ENCODE data around the gene PTPRO. TPM values are rescaled to one million over a fixed set of nuclear protein-coding genes. Genes with fewer than 3 reads are reported as not detected.

The PTPRO gene
- total and polyA plus RNA-seq, 3 donors from 2014 or later = 1.1 to 1.9 (median 1.6) TPM

DNA sequence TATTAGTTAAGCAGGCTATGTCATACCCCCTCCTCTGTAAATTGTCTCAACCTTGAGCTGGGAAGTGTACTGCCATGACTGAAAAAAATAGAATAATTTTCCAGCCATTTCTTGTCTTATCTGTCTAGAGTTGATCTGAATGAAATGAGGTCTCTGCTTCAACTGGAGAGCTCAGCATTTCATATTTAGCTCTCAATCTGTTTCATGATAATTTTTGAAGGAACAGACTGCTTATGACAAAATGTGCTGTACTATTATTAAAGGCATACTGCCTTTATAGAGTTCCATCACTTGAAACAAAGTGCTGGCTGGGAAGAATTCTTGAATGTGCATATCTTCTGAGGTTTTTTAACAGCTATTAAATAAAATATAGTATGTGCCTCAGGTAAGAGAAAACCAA is 19.1 kb downstream of the PTPRO start:
- no peak for TF ChIP-seq POLR2A (IDR thresholded peaks at IDR 0.05)
- H3K36me3 ChIP-seq (ENCODE audit: low read depth, missing control alignments) = no peaks in the 10 kb centered on the region
- DNase-seq = no peak
- no peaks in the 10 kb centered on the region for H3K27me3 ChIP-seq
- H3K9me3 ChIP-seq = no peaks in the 10 kb centered on the region
- no peak overlapping the region for H3K4me3 ChIP-seq
- intact Hi-C loops (cut with DNase I; ENCODE audit: low total_unique reads) = no loop called here
- no peak overlapping the region for H3K27ac ChIP-seq
- no peaks in the 10 kb centered on the region for H3K4me1 ChIP-seq

DNA sequence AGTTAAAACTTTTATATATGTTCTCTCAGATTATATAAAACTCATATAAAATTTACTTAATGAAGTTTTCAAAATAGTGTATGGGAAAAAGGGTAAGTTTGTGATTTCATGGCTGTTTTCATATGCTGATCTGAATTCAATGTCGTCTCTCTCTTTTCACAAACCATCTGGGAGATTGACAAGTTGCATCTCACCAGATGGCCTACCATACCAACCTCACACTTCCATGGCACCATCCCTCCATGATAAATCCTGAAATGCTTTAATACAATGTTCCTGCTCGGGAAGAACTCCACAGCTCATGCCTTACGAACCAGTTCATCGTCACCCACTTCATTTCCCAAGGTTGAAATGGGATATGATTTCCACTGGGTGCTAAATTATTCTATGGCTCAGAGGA is 22.3 kb downstream of the PTPRO start:
- intact Hi-C loops (cut with DNase I; ENCODE audit: low total_unique reads) = no loop called here
- no peaks in the 10 kb centered on the region for H3K27me3 ChIP-seq
- no peaks in the 10 kb centered on the region for H3K4me1 ChIP-seq
- H3K36me3 ChIP-seq (ENCODE audit: low read depth, missing control alignments) = no peaks in the 10 kb centered on the region
- TF ChIP-seq POLR2A (IDR thresholded peaks at IDR 0.05) = no peak
- TF ChIP-seq, protein P1, sequence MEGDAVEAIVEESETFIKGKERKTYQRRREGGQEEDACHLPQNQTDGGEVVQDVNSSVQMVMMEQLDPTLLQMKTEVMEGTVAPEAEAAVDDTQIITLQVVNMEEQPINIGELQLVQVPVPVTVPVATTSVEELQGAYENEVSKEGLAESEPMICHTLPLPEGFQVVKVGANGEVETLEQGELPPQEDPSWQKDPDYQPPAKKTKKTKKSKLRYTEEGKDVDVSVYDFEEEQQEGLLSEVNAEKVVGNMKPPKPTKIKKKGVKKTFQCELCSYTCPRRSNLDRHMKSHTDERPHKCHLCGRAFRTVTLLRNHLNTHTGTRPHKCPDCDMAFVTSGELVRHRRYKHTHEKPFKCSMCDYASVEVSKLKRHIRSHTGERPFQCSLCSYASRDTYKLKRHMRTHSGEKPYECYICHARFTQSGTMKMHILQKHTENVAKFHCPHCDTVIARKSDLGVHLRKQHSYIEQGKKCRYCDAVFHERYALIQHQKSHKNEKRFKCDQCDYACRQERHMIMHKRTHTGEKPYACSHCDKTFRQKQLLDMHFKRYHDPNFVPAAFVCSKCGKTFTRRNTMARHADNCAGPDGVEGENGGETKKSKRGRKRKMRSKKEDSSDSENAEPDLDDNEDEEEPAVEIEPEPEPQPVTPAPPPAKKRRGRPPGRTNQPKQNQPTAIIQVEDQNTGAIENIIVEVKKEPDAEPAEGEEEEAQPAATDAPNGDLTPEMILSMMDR (IDR thresholded peaks at IDR 0.05) = no peak
- no peak for DNase-seq
- no peak overlapping the region for H3K4me3 ChIP-seq
- no peak overlapping the region for H3K27ac ChIP-seq
- WGBS, 2 donors = 92 to 94% methylated on average over 4 of the region's 4 CpGs
- H3K9me3 ChIP-seq = no peaks in the 10 kb centered on the region

- no peaks in the 10 kb centered on the region for H3K27me3 ChIP-seq
- intact Hi-C loops (cut with DNase I; ENCODE audit: low total_unique reads) = no loop called here
- no peak overlapping the region for H3K4me3 ChIP-seq
- no peaks in the 10 kb centered on the region for H3K9me3 ChIP-seq
- WGBS, 2 donors = 68 to 80% methylated on average over 3 of the region's 3 CpGs
- no peak for DNase-seq
- no peaks in the 10 kb centered on the region for H3K36me3 ChIP-seq (ENCODE audit: low read depth, missing control alignments)
- H3K27ac ChIP-seq = no peak overlapping the region
- TF ChIP-seq, protein P1 (IDR thresholded peaks at IDR 0.05) = no peak
- TF ChIP-seq POLR2A (IDR thresholded peaks at IDR 0.05) = no peak
- no peaks in the 10 kb centered on the region for H3K4me1 ChIP-seq
Observed at GRCh38 chr12:15346488-15346887, 24.2 kb downstream of the PTPRO start.

- intact Hi-C loops (cut with DNase I; ENCODE audit: low total_unique reads) = no loop called here
- no peaks in the 10 kb centered on the region for H3K4me1 ChIP-seq
- 22 to 50% methylated on average over 1 of the region's 1 CpG for WGBS, 2 donors
- TF ChIP-seq POLR2A (IDR thresholded peaks at IDR 0.05) = no peak
- TF ChIP-seq, protein P1 (IDR thresholded peaks at IDR 0.05) = no peak
- no peaks in the 10 kb centered on the region for H3K36me3 ChIP-seq (ENCODE audit: low read depth, missing control alignments)
- no peaks in the 10 kb centered on the region for H3K9me3 ChIP-seq
- no peaks in the 10 kb centered on the region for H3K27me3 ChIP-seq
- no peak for DNase-seq
- H3K4me3 ChIP-seq = no peak overlapping the region
- H3K27ac ChIP-seq = no peak overlapping the region
Observed at GRCh38 chr12:15350643-15351042, 28.3 kb downstream of the PTPRO start.

DNA sequence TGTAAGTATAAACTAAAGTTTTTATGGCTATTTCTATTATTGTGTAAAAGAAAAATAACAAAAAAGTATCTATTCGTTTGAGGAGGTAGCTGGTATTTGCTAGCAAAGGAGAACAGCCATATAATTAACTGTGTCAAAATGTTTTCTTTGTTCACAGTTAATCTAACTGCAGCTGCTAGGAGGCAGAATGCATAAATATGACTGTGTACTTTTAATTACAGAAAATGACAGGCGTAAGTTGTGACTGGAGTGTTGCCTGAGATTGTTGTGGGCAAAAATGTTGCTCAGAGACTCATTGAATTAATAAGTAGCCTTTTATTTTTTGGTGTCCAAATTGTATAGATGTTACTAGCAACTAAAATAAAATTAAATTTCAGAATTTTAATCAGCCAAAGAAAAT is 33.5 kb downstream of the PTPRO start:
- WGBS, 2 donors = 46 to 50% methylated on average over 2 of the region's 2 CpGs
- no peaks in the 10 kb centered on the region for H3K27me3 ChIP-seq
- intact Hi-C loops (cut with DNase I; ENCODE audit: low total_unique reads) = no loop called here
- no peaks in the 10 kb centered on the region for H3K9me3 ChIP-seq
- no peak overlapping the region for H3K27ac ChIP-seq
- no peaks in the 10 kb centered on the region for H3K4me1 ChIP-seq
- TF ChIP-seq POLR2A (IDR thresholded peaks at IDR 0.05) = no peak
- TF ChIP-seq, protein P1 (IDR thresholded peaks at IDR 0.05) = no peak
- no peaks in the 10 kb centered on the region for H3K36me3 ChIP-seq (ENCODE audit: low read depth, missing control alignments)
- H3K4me3 ChIP-seq = no peak overlapping the region
- no peak for DNase-seq
